MM.1S (cell line): ENCODE measurements around the gene MMP20.

ENCODE experiments used
- CTCF ChIP-seq: fragments of 300-600 bp; sonication (generic); IDR thresholded peaks from 2 replicates; pipeline ENCODE4 v1.5.1; 2016; ENCODE audit warnings: antibody characterized with exemption, low read length, mixed read lengths
- EZH2 ChIP-seq: fragments of 300-600 bp; sonication (generic); optimal IDR thresholded peaks from 2 replicates; pipeline ENCODE3; 2017; ENCODE audit warnings: low read depth, mild to moderate bottlenecking, antibody characterized with exemption, low read length, mixed read lengths
- EZH2phosphoT487 ChIP-seq: fragments of 300-600 bp; sonication (generic); IDR thresholded peaks from 2 replicates; pipeline ENCODE4 v1.6.1; 2018; ENCODE audit warnings: antibody characterized with exemption, low read length

- TF ChIP-seq CTCF, result no peak
- TF ChIP-seq EZH2, result no peak
- no peak for TF ChIP-seq EZH2phosphoT487
Measured at GRCh38 chr11:102566112-102566511, 59.0 kb downstream of the MMP20 start.
